Measurements from ENCODE around the gene GPAM.
A peak's percentile ranks its signal among the peaks of the same experiment; 100 is the strongest.

The GPAM gene

GRCh38 chr10:112176543-112176942, 7.0 kb downstream of the GPAM start:
- DNase-seq: no peak

GRCh38 chr10:112175409-112175808, 8.2 kb downstream of the GPAM start:
- DNase-seq: no peak

GRCh38 chr10:112173206-112173605, 10.4 kb downstream of the GPAM start:
- no peak for DNase-seq

- DNase-seq: no peak
Observed at GRCh38 chr10:112168733-112169132, 14.8 kb downstream of the GPAM start.

GRCh38 chr10:112166800-112167199, 16.8 kb downstream of the GPAM start:
- no peak for DNase-seq

- DNase-seq: no peak
Observed at GRCh38 chr10:112161757-112162518, 21.6 kb downstream of the GPAM start.

GRCh38 chr10:112160834-112161233, 22.7 kb downstream of the GPAM start:
- DNase-seq: no peak

GRCh38 chr10:112159469-112159868, 24.1 kb downstream of the GPAM start:
- DNase-seq: no peak

- DNase-seq: no peak
Observed at GRCh38 chr10:112151524-112152039, 32.0 kb downstream of the GPAM start.

GRCh38 chr10:112148331-112148730, 35.2 kb downstream of the GPAM start:
- DNase-seq: no peak

- DNase-seq: no peak
Observed at GRCh38 chr10:112146799-112147198, 36.8 kb downstream of the GPAM start.

- no peak for DNase-seq
Observed at GRCh38 chr10:112145263-112145662, 38.3 kb downstream of the GPAM start.

- DNase-seq: no peak
Observed at GRCh38 chr10:112143420-112143819, 40.1 kb downstream of the GPAM start.

- no peak for DNase-seq
Observed at GRCh38 chr10:112141292-112141691, 42.3 kb downstream of the GPAM start.

GRCh38 chr10:112140110-112140970, 43.2 kb downstream of the GPAM start:
- DNase-seq: peak; percentile 56

- DNase-seq: no peak
Observed at GRCh38 chr10:112139176-112139575, 44.4 kb downstream of the GPAM start.

GRCh38 chr10:112137154-112137987, 46.2 kb downstream of the GPAM start:
- DNase-seq: peak; percentile 10

- DNase-seq: no peak
Observed at GRCh38 chr10:112136486-112137153, 46.9 kb downstream of the GPAM start.

- no peak for DNase-seq
Observed at GRCh38 chr10:112135604-112136003, 48.0 kb downstream of the GPAM start.

- DNase-seq: no peak
Observed at GRCh38 chr10:112132435-112132834, 51.1 kb downstream of the GPAM start.

- DNase-seq: no peak
Observed at GRCh38 chr10:112131996-112132395, 51.6 kb downstream of the GPAM start.

GRCh38 chr10:112131346-112131745, 52.2 kb downstream of the GPAM start:
- no peak for DNase-seq
